HCT116 (cell line): ENCODE data around the gene ALAS1. TPM values are rescaled to one million over a fixed set of nuclear protein-coding genes. Genes with fewer than 3 reads are reported as not detected.

ENCODE experiments used
- ATAC-seq: fragments of 200-7000 bp; cut with Tn5 transposase; 2 replicates; pipeline ENCODE4 v1.9.1; 2020; ENCODE audit warnings: mild to moderate bottlenecking, moderate library complexity
- BruUV-seq: library from RNA; stranded (reverse); fragments of 400-500 nt; replicated peaks from 2 replicates; lab custom pipeline; 2021; lab: Mats Ljungman, UMichigan
- CTCF ChIA-PET: fragments of 300-600 bp; sonication (Branson Sonifier 250); formaldehyde crosslinking; loops from one replicate; lab custom pipeline; 2021; ENCODE audit warnings: antibody characterized with exemption; lab: Charles Lee
- POLR2A ChIA-PET: fragments of 300-600, 350-600 bp; sonication (Branson Sonifier 250); formaldehyde crosslinking; loops from one replicate; lab custom pipeline; 2021; ENCODE audit warnings: antibody characterized with exemption; lab: Charles Lee
- RAD21 ChIA-PET, 2 experiments: fragments of 300-600 bp; sonication (Branson Sonifier 250); formaldehyde crosslinking; loops; one replicate each; lab custom pipeline; 2023; ENCODE audit warnings: low total read pairs in 2 of 2; ENCODE audit not compliant: uncharacterized antibody in 2 of 2, unreplicated experiment in 2 of 2, low non-redundant PET in 1 of 2; lab: Charles Lee
- DNase-seq: peaks from one replicate; pipeline ENCODE4 v3.0.0-alpha.2; 2010; ENCODE audit warnings: low read depth, low spot score
- H2AFZ ChIP-seq: fragments of 200-600 bp; shearing (Covaris generic), sonication (generic); 2 replicates; pipeline ENCODE4 v1.6.1; 2017; ENCODE audit warnings: low read depth, mixed run types, mixed read lengths, antibody characterized with exemption, low read length; ENCODE audit not compliant: poor library complexity, severe bottlenecking
- H3K27ac ChIP-seq: 2 replicates; pipeline ENCODE4 v1.5.1; 2012; ENCODE audit warnings: low read depth, low read length
- H3K27me3 ChIP-seq: fragments of 200-600 bp; sonication (generic); 2 replicates; pipeline ENCODE4 v1.6.1; 2016; ENCODE audit warnings: mixed run types, low read length, mixed read lengths; ENCODE audit not compliant: insufficient read depth
- H3K36me3 ChIP-seq, 2 experiments: fragments of 200-500 bp in 1 of 2; fragments of 200-600 bp in 1 of 2; sonication (Bioruptor generic) in 1 of 2; sonication (generic) in 1 of 2; 2 replicates each; pipeline versions ENCODE4 v1.5.1 to v1.6.1; 2014 to 2016; ENCODE audit warnings: low read length in 2 of 2, inconsistent platforms in 1 of 2, mixed read lengths in 1 of 2, mixed run types in 1 of 2; ENCODE audit not compliant: insufficient read depth in 2 of 2, control insufficient read depth in 1 of 2
- H3K4me1 ChIP-seq, 2 experiments: fragments of 200-600 bp in 1 of 2; sonication (generic) in 1 of 2; 2 replicates each; pipeline versions ENCODE4 v1.5.1 to v1.6.1; 2012 to 2017; ENCODE audit warnings: low read length in 2 of 2, inconsistent platforms in 1 of 2, mild to moderate bottlenecking in 1 of 2, mixed read lengths in 1 of 2, mixed run types in 1 of 2, moderate library complexity in 1 of 2; ENCODE audit not compliant: insufficient read depth in 2 of 2, control insufficient read depth in 1 of 2
- H3K4me2 ChIP-seq: fragments of 200-600 bp; sonication (generic); 2 replicates; pipeline ENCODE4 v1.6.1; 2017; ENCODE audit warnings: mixed run types, low read length, mixed read lengths
- H3K4me3 ChIP-seq, 2 experiments: fragments of 200-600 bp in 1 of 2; sonication (generic) in 1 of 2; replicated peaks in 1 of 2; 2 replicates each; pipeline ENCODE4 v1.5.1; 2011 to 2016; ENCODE audit warnings: low read length in 2 of 2, control low read depth in 1 of 2, low read depth in 1 of 2, mild to moderate bottlenecking in 1 of 2, mixed read lengths in 1 of 2, mixed run types in 1 of 2
- H3K79me2 ChIP-seq: fragments of 200-600 bp; sonication (generic); 2 replicates; pipeline ENCODE4 v1.6.1; 2017; ENCODE audit warnings: mild to moderate bottlenecking, mixed run types, low read length, moderate library complexity, mixed read lengths; ENCODE audit not compliant: insufficient read depth
- H3K9ac ChIP-seq: fragments of 200-600 bp; sonication (generic); 2 replicates; pipeline ENCODE4 v1.6.1; 2016; ENCODE audit warnings: low read length, mixed read lengths
- H3K9me2 ChIP-seq: fragments of 200-600 bp; sonication (generic), shearing (Covaris generic); 2 replicates; pipeline ENCODE4 v1.6.1; 2017; ENCODE audit warnings: mixed run types, mild to moderate bottlenecking, moderate library complexity; ENCODE audit not compliant: insufficient read depth
- H3K9me3 ChIP-seq, 2 experiments: fragments of 200-500 bp in 1 of 2; fragments of 200-600 bp in 1 of 2; sonication (Bioruptor generic) in 1 of 2; sonication (generic) in 1 of 2; 2 replicates each; pipeline ENCODE4 v1.6.1; 2014 to 2017; ENCODE audit warnings: low read length in 2 of 2, mixed read lengths in 2 of 2, inconsistent platforms in 1 of 2, low read depth in 1 of 2, mild to moderate bottlenecking in 1 of 2, mixed run types in 1 of 2, moderate library complexity in 1 of 2; ENCODE audit not compliant: control insufficient read depth in 1 of 2, insufficient read depth in 1 of 2
- H4K20me1 ChIP-seq: fragments of 200-600 bp; sonication (generic), shearing (Covaris generic); 2 replicates; pipeline ENCODE4 v1.6.1; 2017; ENCODE audit warnings: mixed run types, mild to moderate bottlenecking, moderate library complexity; ENCODE audit not compliant: insufficient read depth
- CEBPB ChIP-seq: IDR thresholded peaks from 2 replicates; pipeline ENCODE4 v1.6.1; 2012; ENCODE audit warnings: low read depth
- ELF1 ChIP-seq: IDR thresholded peaks from 2 replicates; pipeline ENCODE4 v1.6.1; 2012; ENCODE audit warnings: low read depth, borderline replicate concordance
- FOSL1 ChIP-seq: IDR thresholded peaks from 2 replicates; pipeline ENCODE4 v1.6.1; 2012; ENCODE audit warnings: low read depth
- JUND ChIP-seq: IDR thresholded peaks from 2 replicates; pipeline ENCODE4 v1.6.1; 2012
- POLR2A ChIP-seq: IDR thresholded peaks from 2 replicates; pipeline ENCODE4 v1.7.0; 2011; ENCODE audit warnings: borderline replicate concordance; ENCODE audit not compliant: insufficient read depth, insufficient read length; ENCODE audit errors: extremely low read depth
- SIN3A ChIP-seq: IDR thresholded peaks from 2 replicates; pipeline ENCODE4 v1.6.1; 2012; ENCODE audit warnings: low read depth
- SP1 ChIP-seq: IDR thresholded peaks from 2 replicates; pipeline ENCODE4 v1.6.1; 2012; ENCODE audit warnings: low read depth
- SRF ChIP-seq: IDR thresholded peaks from 2 replicates; pipeline ENCODE4 v1.6.1; 2012; ENCODE audit warnings: low read depth
- intact Hi-C: fragments of 100-400 bp; cut with micrococcal nuclease; formaldehyde crosslinking; loops from 2 replicates; pipeline ENCODE4 v1.10.0; 2022
- total RNA-seq: library from RNA; stranded (reverse); gene quantifications from one replicate; pipeline ENCODE4 v1.2.1, GENCODE V29; 2021; ENCODE audit not compliant: unreplicated experiment
- TF ChIP-seq, protein P1 (sequence below): IDR thresholded peaks from 2 replicates; pipeline ENCODE4 v1.6.1; 2012
- TF ChIP-seq, protein P2 (sequence below), 3 experiments: fragments of 200-600 bp in 1 of 3; sonication (generic) in 1 of 3; IDR thresholded peaks in 2 of 3; conservative IDR thresholded peaks in 1 of 3; 2 replicates each; pipeline ENCODE4 v1.5.1; 2012 to 2017; ENCODE audit warnings: low read depth in 2 of 3, low read length in 2 of 3, antibody characterized with exemption in 1 of 3, borderline replicate concordance in 1 of 3, control low read depth in 1 of 3, mild to moderate bottlenecking in 1 of 3, mixed read lengths in 1 of 3, mixed run types in 1 of 3, moderate library complexity in 1 of 3; ENCODE audit not compliant: insufficient read depth in 1 of 3
- TF ChIP-seq, protein P3 (sequence below): IDR thresholded peaks from 2 replicates; pipeline ENCODE4 v1.6.1; 2012; ENCODE audit warnings: low read depth

ALAS1 gene
- total RNA-seq, 1 experiment from 2014 or later: 74.0 TPM

DNA sequence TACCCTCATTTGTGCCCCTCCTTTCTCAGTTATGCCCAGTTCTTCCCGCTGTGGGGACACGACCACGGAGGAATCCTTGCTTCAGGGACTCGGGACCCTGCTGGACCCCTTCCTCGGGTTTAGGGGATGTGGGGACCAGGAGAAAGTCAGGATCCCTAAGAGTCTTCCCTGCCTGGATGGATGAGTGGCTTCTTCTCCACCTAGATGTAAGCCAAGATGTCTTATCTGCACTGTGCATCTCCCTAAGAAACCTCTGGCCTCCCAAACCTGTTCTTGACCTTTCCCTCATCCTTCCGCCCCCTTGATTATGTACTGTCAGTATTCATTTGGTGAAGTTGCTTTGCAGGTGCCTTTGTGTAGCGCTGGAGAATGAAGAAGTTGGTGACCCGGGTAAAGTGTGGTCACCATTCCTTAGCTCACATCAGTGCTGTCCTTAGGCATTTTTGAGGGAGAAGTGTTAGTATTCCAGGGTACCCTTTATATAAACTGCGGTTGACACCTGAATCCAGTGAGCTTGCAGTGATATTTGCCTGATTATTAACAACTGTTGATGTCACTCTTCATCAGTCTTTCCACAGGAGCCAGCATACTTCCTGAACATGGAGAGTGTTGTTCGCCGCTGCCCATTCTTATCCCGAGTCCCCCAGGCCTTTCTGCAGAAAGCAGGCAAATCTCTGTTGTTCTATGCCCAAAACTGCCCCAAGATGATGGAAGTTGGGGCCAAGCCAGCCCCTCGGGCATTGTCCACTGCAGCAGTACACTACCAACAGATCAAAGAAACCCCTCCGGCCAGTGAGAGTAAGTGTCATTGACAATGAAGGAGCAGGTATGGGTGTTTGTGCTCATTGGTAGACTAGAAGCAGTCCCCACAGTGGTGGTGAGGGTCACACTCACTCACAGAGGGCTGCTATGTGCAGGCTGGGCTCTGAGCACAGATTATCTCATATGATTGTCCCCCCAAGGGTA, 966 bp downstream of the ALAS1 start:
- H3K4me1 ChIP-seq: peaks cover 9 to 24% of the 10 kb centered on the region in 2 experiments
- H3K4me2 ChIP-seq: peak overlapping the region; percentile 91
- TSS peak; percentile 56 for BruUV-seq
- no peaks in the 10 kb centered on the region for H3K27me3 ChIP-seq
- H3K9me2 ChIP-seq: no peaks in the 10 kb centered on the region
- H3K4me3 ChIP-seq: peak overlapping the region; percentile 79 to 89
- peaks cover 25% of the 10 kb centered on the region for H3K79me2 ChIP-seq
- H2AFZ ChIP-seq: no peak overlapping the region
- ChIA-PET POLR2A (no interaction called here), RAD21 (no interaction called here), CTCF (no interaction called here)
- TF ChIP-seq SP1 (no peak), CEBPB (no peak), SRF (no peak), JUND (no peak), SIN3A (no peak), FOSL1 (no peak), POLR2A (no peak), ELF1 (no peak)
- TF ChIP-seq, protein P1, sequence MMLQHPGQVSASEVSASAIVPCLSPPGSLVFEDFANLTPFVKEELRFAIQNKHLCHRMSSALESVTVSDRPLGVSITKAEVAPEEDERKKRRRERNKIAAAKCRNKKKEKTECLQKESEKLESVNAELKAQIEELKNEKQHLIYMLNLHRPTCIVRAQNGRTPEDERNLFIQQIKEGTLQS: no peak
- TF ChIP-seq, protein P2, sequence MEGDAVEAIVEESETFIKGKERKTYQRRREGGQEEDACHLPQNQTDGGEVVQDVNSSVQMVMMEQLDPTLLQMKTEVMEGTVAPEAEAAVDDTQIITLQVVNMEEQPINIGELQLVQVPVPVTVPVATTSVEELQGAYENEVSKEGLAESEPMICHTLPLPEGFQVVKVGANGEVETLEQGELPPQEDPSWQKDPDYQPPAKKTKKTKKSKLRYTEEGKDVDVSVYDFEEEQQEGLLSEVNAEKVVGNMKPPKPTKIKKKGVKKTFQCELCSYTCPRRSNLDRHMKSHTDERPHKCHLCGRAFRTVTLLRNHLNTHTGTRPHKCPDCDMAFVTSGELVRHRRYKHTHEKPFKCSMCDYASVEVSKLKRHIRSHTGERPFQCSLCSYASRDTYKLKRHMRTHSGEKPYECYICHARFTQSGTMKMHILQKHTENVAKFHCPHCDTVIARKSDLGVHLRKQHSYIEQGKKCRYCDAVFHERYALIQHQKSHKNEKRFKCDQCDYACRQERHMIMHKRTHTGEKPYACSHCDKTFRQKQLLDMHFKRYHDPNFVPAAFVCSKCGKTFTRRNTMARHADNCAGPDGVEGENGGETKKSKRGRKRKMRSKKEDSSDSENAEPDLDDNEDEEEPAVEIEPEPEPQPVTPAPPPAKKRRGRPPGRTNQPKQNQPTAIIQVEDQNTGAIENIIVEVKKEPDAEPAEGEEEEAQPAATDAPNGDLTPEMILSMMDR (IDR thresholded peaks at IDR 0.05 in 2 of 3, conservative IDR thresholded peaks at IDR 0.05 in 1 of 3; ENCODE audit: borderline replicate concordance in 1 of 3, insufficient read depth in 1 of 3, low read depth in 2 of 3, low read length in 2 of 3): no peak
- TF ChIP-seq, protein P3, sequence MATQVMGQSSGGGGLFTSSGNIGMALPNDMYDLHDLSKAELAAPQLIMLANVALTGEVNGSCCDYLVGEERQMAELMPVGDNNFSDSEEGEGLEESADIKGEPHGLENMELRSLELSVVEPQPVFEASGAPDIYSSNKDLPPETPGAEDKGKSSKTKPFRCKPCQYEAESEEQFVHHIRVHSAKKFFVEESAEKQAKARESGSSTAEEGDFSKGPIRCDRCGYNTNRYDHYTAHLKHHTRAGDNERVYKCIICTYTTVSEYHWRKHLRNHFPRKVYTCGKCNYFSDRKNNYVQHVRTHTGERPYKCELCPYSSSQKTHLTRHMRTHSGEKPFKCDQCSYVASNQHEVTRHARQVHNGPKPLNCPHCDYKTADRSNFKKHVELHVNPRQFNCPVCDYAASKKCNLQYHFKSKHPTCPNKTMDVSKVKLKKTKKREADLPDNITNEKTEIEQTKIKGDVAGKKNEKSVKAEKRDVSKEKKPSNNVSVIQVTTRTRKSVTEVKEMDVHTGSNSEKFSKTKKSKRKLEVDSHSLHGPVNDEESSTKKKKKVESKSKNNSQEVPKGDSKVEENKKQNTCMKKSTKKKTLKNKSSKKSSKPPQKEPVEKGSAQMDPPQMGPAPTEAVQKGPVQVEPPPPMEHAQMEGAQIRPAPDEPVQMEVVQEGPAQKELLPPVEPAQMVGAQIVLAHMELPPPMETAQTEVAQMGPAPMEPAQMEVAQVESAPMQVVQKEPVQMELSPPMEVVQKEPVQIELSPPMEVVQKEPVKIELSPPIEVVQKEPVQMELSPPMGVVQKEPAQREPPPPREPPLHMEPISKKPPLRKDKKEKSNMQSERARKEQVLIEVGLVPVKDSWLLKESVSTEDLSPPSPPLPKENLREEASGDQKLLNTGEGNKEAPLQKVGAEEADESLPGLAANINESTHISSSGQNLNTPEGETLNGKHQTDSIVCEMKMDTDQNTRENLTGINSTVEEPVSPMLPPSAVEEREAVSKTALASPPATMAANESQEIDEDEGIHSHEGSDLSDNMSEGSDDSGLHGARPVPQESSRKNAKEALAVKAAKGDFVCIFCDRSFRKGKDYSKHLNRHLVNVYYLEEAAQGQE: no peak
- peak overlapping the region; percentile 87 for H3K27ac ChIP-seq
- ATAC-seq (no peak), DNase-seq (no peak)
- H4K20me1 ChIP-seq: no peaks in the 10 kb centered on the region
- H3K36me3 ChIP-seq: peaks cover 26 to 33% of the 10 kb centered on the region in 2 experiments
- H3K9me3 ChIP-seq: no peaks in the 10 kb centered on the region
- intact Hi-C loops: loop anchor here (2.0 kb wide), 1 partner anchor 44 kb away; the partner anchor contains the start of gene POC1A
- peak overlapping the region; percentile 80 for H3K9ac ChIP-seq
